GM18909 (cell line): ENCODE data around the gene JADE1.
A peak's percentile ranks its signal among the peaks of the same experiment; 100 is the strongest.

Experiments used
- ATAC-seq: cut with Tn5 transposase; IDR thresholded peaks from one replicate; pipeline ENCODE4 v1.9.1; 2021; ENCODE audit warnings: mild to moderate bottlenecking; ENCODE audit not compliant: unreplicated experiment, poor library complexity

The JADE1 gene

GRCh38 chr4:128810331-128810870 is 901 bp downstream of the JADE1 start:
- ATAC-seq = no peak

DNA sequence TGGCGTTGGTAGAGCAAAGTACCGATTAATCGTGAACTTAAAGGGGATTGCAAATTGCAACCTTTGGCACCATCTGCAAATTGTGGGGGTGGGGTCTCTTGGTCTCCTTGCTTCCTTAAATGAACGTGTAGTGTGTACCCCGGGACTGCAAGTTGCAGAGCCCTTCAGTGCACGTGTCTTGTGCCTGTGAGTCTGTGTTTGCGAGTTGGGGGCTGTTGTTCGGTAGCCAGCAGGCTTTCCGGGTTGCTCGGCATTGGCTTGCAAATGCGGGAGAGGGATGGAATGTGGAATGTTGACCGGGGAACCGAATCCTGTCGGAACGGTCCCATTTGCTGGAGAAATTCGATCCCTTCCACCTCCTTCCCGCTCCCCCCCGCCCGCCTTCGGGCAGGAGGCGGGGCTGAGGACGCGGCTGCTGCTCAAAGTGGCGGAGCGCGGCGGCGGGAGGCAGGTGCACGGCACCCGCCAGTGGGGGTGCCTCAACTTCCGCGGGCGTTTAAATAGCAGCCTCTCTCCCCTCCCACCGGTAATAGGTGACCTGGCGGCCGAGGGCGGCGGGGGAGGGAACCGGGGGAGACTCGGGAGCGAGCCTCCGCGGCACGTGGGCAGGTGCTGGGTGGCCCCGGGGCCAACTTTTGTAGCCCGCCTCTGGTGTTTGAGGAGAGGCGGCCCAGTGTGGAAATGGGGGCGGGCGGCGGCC is 1.5 kb downstream of the JADE1 start:
- peak; percentile 53 for ATAC-seq

DNA sequence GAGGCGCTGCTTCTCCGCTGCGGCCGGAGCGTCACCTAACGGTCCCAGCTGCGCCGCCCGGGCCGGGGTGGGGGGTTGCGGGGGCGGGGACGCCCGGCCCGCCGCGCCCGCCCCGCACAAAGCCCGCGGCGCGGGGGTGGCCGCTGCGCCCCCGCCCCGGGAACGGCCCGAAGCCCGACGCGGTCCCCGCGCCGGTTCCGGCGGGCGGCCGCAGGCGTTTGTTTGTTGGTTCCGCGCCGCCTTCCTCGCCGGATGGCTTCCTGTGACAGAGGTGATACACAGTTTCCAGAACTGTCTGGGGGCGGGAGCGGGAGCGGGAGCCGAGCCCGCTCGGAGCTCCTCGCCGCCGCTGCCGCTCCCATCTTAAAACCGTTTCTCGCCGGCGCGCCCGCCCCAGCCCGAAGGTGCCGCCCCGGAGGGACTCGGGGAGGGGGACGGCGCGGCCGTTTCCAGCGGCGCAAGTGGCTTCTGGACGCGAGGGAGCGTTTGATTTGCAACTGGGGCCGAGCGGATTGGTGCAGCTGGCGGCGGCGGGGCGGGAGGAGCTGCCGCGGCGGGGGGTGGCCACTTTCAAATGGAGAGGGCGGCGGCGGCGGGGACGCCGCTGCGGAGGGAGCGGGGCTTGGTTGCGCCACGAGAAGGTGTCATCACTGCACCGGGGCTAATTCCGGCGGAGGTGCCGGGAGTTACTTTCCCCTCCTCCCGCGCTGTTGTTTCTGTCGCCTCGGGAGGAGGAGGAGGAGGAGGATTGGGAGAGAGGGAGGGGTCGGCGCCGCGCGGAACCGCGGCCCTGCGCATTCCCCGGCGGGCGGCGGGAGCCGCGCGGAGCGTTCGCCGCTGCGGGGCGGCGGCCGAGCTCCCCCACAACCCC is 2.3 kb downstream of the JADE1 start:
- ATAC-seq = peak; percentile 53

DNA sequence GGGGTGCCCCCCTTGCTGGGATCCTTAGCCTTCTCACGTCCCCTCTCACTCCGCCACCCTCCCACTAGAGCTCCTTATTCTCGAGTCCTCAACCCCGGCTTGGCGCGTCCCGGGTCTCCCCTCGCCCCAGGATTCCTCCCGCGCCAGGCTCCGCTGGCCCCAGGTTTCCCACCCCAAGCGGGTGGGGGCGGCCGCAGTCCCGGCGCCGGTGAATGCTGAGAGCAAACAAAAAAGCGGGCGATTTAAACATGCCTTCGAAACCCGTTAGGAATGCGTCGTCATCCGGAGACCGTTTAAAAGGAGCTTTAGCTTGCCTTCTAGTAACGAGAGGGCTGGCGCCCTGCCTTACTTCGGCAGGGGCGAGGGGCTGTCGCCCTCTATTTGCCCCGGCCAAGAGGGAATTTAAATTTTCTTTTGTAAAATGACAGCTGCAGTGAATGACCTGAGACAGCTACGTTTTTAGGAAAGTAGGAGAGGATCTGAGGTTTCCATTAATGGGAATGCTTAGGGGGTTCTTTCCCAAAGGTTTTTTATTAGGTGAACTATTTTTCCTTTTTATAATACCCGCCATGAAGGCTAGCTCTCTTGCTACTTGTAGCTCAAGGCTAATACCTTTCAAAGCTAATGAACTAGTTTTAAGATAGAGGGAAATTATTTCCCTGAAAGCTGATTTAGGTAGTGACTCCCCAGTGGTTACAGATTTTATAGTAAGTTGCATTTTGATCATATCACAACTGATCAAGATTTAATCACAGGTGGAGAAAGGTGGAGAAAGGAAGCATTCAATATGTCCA is 3.1 kb downstream of the JADE1 start:
- peak; percentile 2 for ATAC-seq

- ATAC-seq = no peak
Measured at GRCh38 chr4:128813965-128814364, 4.5 kb downstream of the JADE1 start.

GRCh38 chr4:128818442-128818841 is 8.9 kb downstream of the JADE1 start:
- peak; percentile 1 for ATAC-seq

DNA sequence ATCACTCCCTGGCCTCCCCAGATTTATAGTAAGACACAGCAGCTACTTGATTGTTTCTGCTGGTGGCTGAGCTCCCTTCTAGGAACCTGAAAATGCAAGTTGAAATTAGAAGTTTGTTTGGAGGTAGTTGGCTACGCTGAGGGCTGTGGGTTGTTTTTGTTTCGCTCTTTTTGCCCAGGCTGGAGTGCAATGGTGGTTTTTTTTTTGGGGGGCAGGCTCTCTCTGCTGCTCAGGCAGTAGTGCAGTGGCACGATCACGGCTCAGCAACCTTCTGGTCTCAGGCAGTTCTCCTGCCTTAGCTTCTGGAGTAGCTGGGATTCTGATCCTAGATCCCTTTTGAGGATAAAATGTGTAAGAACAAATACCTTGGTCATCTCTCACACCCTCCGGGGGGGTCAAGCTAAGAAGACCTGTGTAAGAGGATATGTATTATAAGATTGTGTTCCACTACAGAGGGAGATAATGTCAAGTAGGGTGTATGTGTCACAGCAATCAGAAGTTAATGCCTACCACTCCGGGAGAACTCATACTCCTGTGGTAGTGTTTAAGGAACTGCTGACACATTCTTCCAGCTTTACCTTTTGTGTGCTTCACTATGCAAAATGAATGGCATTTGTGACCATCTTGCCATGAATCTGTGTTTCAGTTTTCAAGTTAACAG is 9.7 kb downstream of the JADE1 start:
- peak; percentile 66 for ATAC-seq

DNA sequence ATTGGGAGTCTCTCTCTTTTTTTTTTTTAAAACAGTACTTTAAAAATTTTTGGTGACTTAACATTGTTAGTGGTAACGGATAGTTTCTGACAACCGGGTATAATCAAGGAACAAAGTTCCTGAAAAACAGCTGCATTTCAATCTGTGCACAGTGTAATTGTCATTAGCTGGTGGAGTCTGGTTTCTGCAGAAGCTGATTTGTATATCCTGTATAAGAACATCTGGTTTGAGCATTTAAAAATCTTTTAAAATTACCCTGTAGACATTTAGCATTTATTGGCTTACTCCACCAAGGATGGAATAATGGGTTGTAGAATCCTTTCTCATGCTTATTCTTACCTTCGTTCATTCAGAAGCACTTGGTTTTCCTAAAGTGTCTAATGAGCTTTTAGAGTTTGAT is 11.2 kb downstream of the JADE1 start:
- no peak for ATAC-seq

GRCh38 chr4:128821151-128821550 is 11.7 kb downstream of the JADE1 start:
- no peak for ATAC-seq

GRCh38 chr4:128823025-128823661 is 13.6 kb downstream of the JADE1 start:
- no peak for ATAC-seq

GRCh38 chr4:128825226-128825625 is 15.7 kb downstream of the JADE1 start:
- no peak for ATAC-seq

DNA sequence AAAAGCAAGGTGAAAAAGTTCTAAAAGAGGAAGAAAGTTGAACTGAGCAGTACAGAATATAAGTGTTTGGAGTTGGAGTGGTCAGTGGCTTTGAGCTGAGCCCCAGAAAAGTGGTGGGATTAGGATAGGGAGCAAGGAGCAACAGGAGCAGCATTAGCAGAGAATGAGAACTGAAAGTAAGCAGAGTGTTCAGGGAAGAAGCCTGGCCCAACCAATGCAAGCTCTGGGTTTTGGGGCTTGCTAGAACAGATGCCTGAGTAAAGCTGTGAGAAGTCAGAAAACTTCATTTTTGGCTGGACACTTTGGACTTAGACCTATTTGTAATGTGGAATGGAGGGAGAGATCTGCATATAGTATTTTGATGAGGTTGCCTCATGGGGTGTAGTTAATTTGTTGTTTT is 17.8 kb downstream of the JADE1 start:
- ATAC-seq = peak; percentile 32

GRCh38 chr4:128830906-128831503 is 21.5 kb downstream of the JADE1 start:
- no peak for ATAC-seq

DNA sequence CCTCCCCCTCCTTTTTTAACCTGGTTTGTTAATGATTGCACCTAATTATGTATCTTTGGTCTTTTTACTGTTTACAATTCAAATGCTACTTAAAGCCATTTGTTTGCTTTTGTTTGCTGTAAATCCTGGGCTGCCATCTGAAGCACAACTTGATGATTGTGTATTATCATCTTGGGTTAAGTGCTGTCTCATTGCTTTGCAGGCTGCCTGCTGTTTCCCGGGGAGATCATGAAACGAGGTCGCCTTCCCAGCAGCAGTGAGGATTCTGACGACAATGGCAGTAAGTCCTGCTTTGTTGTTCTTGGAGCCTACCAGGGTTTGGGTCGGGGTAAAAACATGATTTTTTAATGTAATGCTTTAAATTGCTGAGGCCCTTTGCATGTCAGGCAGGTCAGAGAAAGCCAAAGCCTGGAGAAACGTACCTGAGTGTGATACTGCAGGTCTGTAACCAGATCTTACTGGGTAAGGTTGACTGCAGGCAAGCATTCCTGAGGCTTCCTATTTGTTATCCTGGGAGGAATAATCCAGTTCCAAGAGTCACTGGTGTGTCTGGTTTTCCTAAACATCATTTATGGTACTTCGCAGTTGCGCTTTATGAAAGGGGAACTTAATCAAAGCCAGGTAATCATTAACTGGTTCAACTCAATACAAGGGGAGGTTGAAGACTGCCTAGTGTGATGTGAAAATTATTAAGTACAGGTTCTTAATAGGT is 22.2 kb downstream of the JADE1 start:
- ATAC-seq = peak; percentile 79

- peak; percentile 36 for ATAC-seq
Measured at GRCh38 chr4:128832243-128832625, 22.7 kb downstream of the JADE1 start.

DNA sequence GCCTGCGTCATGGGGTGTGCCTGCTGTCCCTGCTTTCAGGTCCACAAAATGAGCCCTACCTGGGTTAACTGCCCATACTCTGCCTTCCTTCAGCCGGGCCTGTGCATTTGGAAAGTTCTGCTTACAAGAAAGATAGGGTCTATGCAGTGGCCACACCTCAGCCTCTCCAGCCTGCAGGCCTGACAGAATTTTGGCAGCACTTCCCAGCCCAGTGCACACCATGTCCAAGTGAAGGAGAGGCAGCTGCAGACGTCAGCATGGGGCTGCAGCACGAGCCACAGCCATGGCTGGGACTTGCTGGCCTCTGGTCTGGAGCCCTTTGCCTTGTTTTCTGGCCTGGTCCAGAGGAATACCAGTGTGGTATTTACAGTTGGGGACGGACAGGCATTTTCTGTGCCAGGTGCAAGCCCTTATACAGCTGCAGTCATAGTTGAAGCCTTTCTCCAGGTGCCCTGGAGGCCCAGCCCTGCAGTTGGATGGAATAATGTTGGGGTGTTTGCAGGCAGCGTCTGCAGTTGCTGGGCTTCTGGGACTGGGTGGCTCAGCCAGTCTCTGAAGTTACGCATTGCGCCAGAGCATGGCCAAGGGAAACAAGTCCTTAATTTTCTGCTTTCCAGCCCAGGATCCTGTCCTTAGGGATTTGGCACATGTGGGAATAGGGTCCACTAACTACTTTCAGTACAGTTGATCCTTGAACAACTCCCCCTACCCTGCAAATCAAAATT is 26.2 kb downstream of the JADE1 start:
- no peak for ATAC-seq

GRCh38 chr4:128837198-128837597 is 27.7 kb downstream of the JADE1 start:
- no peak for ATAC-seq

GRCh38 chr4:128837679-128838078 is 28.2 kb downstream of the JADE1 start:
- peak; percentile 43 for ATAC-seq
